A673 (cell line): ENCODE results near the gene BRI3. TPM values are rescaled to one million over a fixed set of nuclear protein-coding genes. Genes with fewer than 3 reads are reported as not detected.

ENCODE experiments used
- BruUV-seq: library from RNA; stranded (reverse); fragments of 400-500 nt; replicated peaks from 2 replicates; lab custom pipeline; 2021; lab: Mats Ljungman, UMichigan
- CTCF ChIA-PET: fragments of 300-600 bp; sonication (Branson Sonifier 250); formaldehyde crosslinking; loops from one replicate; lab custom pipeline; 2022; ENCODE audit warnings: antibody characterized with exemption; lab: Charles Lee
- POLR2A ChIA-PET: fragments of 300-600 bp; sonication (Branson Sonifier 250); formaldehyde crosslinking; loops from one replicate; lab custom pipeline; 2022; ENCODE audit warnings: antibody characterized with exemption; ENCODE audit not compliant: low non-redundant PET; lab: Charles Lee
- DNase-seq: peaks from one replicate; pipeline ENCODE4 v3.0.0-alpha.2; 2015; ENCODE audit warnings: low spot score
- H3K27ac ChIP-seq: fragments of 200-600 bp; sonication (generic); 2 replicates; pipeline ENCODE4 v1.5.1; 2016; ENCODE audit warnings: mixed run types, low read depth, mild to moderate bottlenecking, mixed read lengths, antibody characterized with exemption, low read length; ENCODE audit not compliant: poor library complexity, severe bottlenecking
- H3K27me3 ChIP-seq: fragments of 200-600 bp; sonication (generic); replicated peaks from 2 replicates; pipeline ENCODE4 v1.6.1; 2017; ENCODE audit warnings: mixed run types, low read depth, mild to moderate bottlenecking, mixed read lengths, antibody characterized with exemption, low read length; ENCODE audit not compliant: insufficient read depth, poor library complexity
- H3K36me3 ChIP-seq: fragments of 200-600 bp; sonication (generic); 2 replicates; pipeline ENCODE4 v1.6.1; 2016; ENCODE audit warnings: mixed run types, mild to moderate bottlenecking, mixed read lengths, antibody characterized with exemption, low read length; ENCODE audit not compliant: insufficient read depth, poor library complexity, severe bottlenecking
- H3K4me1 ChIP-seq: fragments of 200-600 bp; sonication (generic); 2 replicates; pipeline ENCODE4 v1.6.1; 2017; ENCODE audit warnings: mixed run types, mild to moderate bottlenecking, mixed read lengths, antibody characterized with exemption, low read length; ENCODE audit not compliant: insufficient read depth, poor library complexity, severe bottlenecking
- H3K4me3 ChIP-seq: fragments of 200-600 bp; sonication (generic); 2 replicates; pipeline ENCODE4 v1.5.1; 2016; ENCODE audit warnings: low read depth, mixed run types, mild to moderate bottlenecking, mixed read lengths, low read length; ENCODE audit not compliant: poor library complexity, severe bottlenecking
- H3K9me3 ChIP-seq: fragments of 200-600 bp; sonication (generic); 2 replicates; pipeline ENCODE4 v1.6.1; 2016; ENCODE audit warnings: mixed run types, low read depth, mild to moderate bottlenecking, mixed read lengths, antibody characterized with exemption, low read length; ENCODE audit not compliant: poor library complexity, severe bottlenecking
- CTCF ChIP-seq: fragments of 300-800, 200-600 bp; sonication (generic); conservative IDR thresholded peaks from 2 replicates; pipeline ENCODE4 v1.5.1; 2017; ENCODE audit warnings: low read depth, mild to moderate bottlenecking, antibody characterized with exemption, low read length, moderate library complexity, mixed read lengths
- EZH2 ChIP-seq: fragments of 200-600 bp; sonication (generic); IDR thresholded peaks from 2 replicates; pipeline ENCODE4 v1.6.1; 2017; ENCODE audit warnings: borderline replicate concordance, low read depth, mild to moderate bottlenecking, mixed read lengths, antibody characterized with exemption, low read length; ENCODE audit not compliant: poor library complexity, severe bottlenecking
- intact Hi-C: fragments of 100-400 bp; cut with micrococcal nuclease; formaldehyde crosslinking; loops from one replicate; pipeline ENCODE4 v1.10.0; 2022; ENCODE audit not compliant: unreplicated experiment
- total RNA-seq: library from RNA; stranded (reverse); gene quantifications from 2 replicates; pipeline ENCODE4 v1.2.3, GENCODE V29; 2021

BRI3 gene
- total RNA-seq, 1 experiment from 2014 or later: 85.8 TPM

- ChIA-PET CTCF (no interaction called here), POLR2A (no interaction called here)
- H3K27me3 ChIP-seq: no peaks in the 10 kb centered on the region
- no peak for TF ChIP-seq EZH2
- TF ChIP-seq CTCF: no peak
- intact Hi-C loops: loop anchor here (10.0 kb wide), 1 partner anchor 453 kb away; no protein-coding TSS in a partner anchor
- no peaks in the 10 kb centered on the region for H3K9me3 ChIP-seq
- no peak overlapping the region for H3K27ac ChIP-seq
- DNase-seq: no peak
- peaks cover 9% of the 10 kb centered on the region for H3K4me1 ChIP-seq
- H3K36me3 ChIP-seq: peaks cover 9% of the 10 kb centered on the region
- no peak overlapping the region for H3K4me3 ChIP-seq
- BruUV-seq: no TSS peak
Observed at GRCh38 chr7:98291717-98292116, 10.2 kb downstream of the BRI3 start.

GRCh38 chr7:98293265-98293664 is 11.8 kb downstream of the BRI3 start:
- H3K36me3 ChIP-seq: peaks cover 9% of the 10 kb centered on the region
- H3K4me1 ChIP-seq: peaks cover 9% of the 10 kb centered on the region
- CTCF ChIA-PET: no interaction called here
- no peak overlapping the region for H3K4me3 ChIP-seq
- POLR2A ChIA-PET: no interaction called here
- TF ChIP-seq CTCF (no peak), EZH2 (no peak)
- no TSS peak for BruUV-seq
- H3K27ac ChIP-seq: no peak overlapping the region
- DNase-seq: no peak
- no peaks in the 10 kb centered on the region for H3K27me3 ChIP-seq
- H3K9me3 ChIP-seq: no peaks in the 10 kb centered on the region
- intact Hi-C loops: loop anchor here (10.0 kb wide), 1 partner anchor 452 kb away; no protein-coding TSS in a partner anchor

GRCh38 chr7:98293746-98294145 is 12.3 kb downstream of the BRI3 start:
- ChIA-PET POLR2A (no interaction called here), CTCF (no interaction called here)
- Histone ChIP-seq H3K4me3 (no peak overlapping the region), H3K36me3 (peaks cover 9% of the 10 kb centered on the region), H3K4me1 (peaks cover 9% of the 10 kb centered on the region), H3K27ac (no peak overlapping the region), H3K9me3 (no peaks in the 10 kb centered on the region), H3K27me3 (no peaks in the 10 kb centered on the region)
- no peak for DNase-seq
- no peak for TF ChIP-seq CTCF
- no TSS peak for BruUV-seq
- intact Hi-C loops: loop anchor here (1.0 to 10.0 kb wide), 2 partner anchors 108 to 451 kb away; partner anchors contain the start of gene BAIAP2L1
